GM13976 (cell line): ENCODE results near the gene TMEM17.
"Not testable (repeated sequence)": the region's sequence is repeated elsewhere in the genome, so short reads cannot be mapped to it uniquely, and the experiment has no call there.

Experiments
- DNase-seq: peaks from one replicate; pipeline ENCODE4 v3.0.0; 2012; ENCODE audit warnings: low spot score
- CTCF ChIP-seq: IDR thresholded peaks from 2 replicates; pipeline ENCODE4 v1.5.1; 2012; ENCODE audit warnings: borderline replicate concordance, mild to moderate bottlenecking; ENCODE audit not compliant: insufficient read depth; ENCODE audit errors: extremely low read depth, missing control alignments, control extremely low read depth
- in situ Hi-C: fragments of 300-500 bp; cut with MboI; formaldehyde crosslinking; loops from one replicate; pipeline ENCODE4 v1.12.0; 2022; ENCODE audit warnings: low sequenced_read_pairs, mixed read lengths, inconsistent platforms; ENCODE audit not compliant: unreplicated experiment

TMEM17 gene

GRCh38 chr2:62539606-62540407 is 33.8 kb upstream of the TMEM17 start:
- no peak for DNase-seq
- TF ChIP-seq CTCF: no peak
- in situ Hi-C loops: no loop called here

- no peak for DNase-seq
- TF ChIP-seq CTCF: no peak
- in situ Hi-C loops: no loop called here
These were observed 32.8 kb upstream of the TMEM17 start for GRCh38 chr2:62538756-62539155.

- in situ Hi-C loops: no loop called here
- TF ChIP-seq CTCF: no peak
These were observed 31.8 kb upstream of the TMEM17 start for GRCh38 chr2:62537814-62538213.

GRCh38 chr2:62536873-62537547 is 31.0 kb upstream of the TMEM17 start:
- DNase-seq: no peak
- no peak for TF ChIP-seq CTCF
- in situ Hi-C loops: no loop called here

More at GRCh38 chr2:62537814-62538213, 31.8 kb upstream of the TMEM17 start:
- DNase-seq: no peak

- in situ Hi-C loops, DNase-seq: not testable (repeated sequence)
These were observed 29.5 kb upstream of the TMEM17 start for GRCh38 chr2:62535521-62535920.

GRCh38 chr2:62531594-62531993 is 25.6 kb upstream of the TMEM17 start:
- DNase-seq: no peak
- TF ChIP-seq CTCF: no peak
- in situ Hi-C loops: no loop called here

- DNase-seq: no peak
- in situ Hi-C loops: no loop called here
- TF ChIP-seq CTCF: no peak
These were observed 23.8 kb upstream of the TMEM17 start for GRCh38 chr2:62529758-62530157.
